Breast epithelium (tissue), 4 donors: ENCODE data around the gene GIPC3. TPM values are rescaled to one million over a fixed set of nuclear protein-coding genes. Genes with fewer than 3 reads are reported as not detected.

Experiments
- DNase-seq, 2 donors: peaks; one replicate each; pipeline ENCODE4 v3.0.0-alpha.2; 2019; ENCODE audit warnings: low spot score in 2 of 2
- H3K27ac ChIP-seq, 2 donors: fragments of 200-600 bp; sonication (generic) in 1 of 2; one replicate each; pipeline ENCODE4 v1.5.1; 2016 to 2019; ENCODE audit warnings: mild to moderate bottlenecking in 1 of 2
- H3K27me3 ChIP-seq, 2 donors: fragments of 200-600 bp; sonication (generic) in 1 of 2; one replicate each; pipeline versions ENCODE4 v1.5.1 to v1.6.0; 2017 to 2019; ENCODE audit warnings: control low read depth in 1 of 2, mild to moderate bottlenecking in 1 of 2
- H3K36me3 ChIP-seq: fragments of 200-600 bp; one replicate; pipeline ENCODE4 v1.5.1; 2019
- H3K4me1 ChIP-seq, 2 donors: fragments of 200-600 bp; sonication (generic); one replicate each; pipeline ENCODE4 v1.5.1; 2016 to 2019; ENCODE audit warnings: control low read depth in 1 of 2
- H3K4me3 ChIP-seq, 3 donors: fragments of 200-600 bp; sonication (generic); 1 replicate in 2 of 3; 2 replicates in 1 of 3; pipeline ENCODE4 v1.5.1; 2016 to 2019; ENCODE audit warnings: mild to moderate bottlenecking in 3 of 3, moderate library complexity in 2 of 3
- H3K9me3 ChIP-seq, 2 donors: fragments of 200-600 bp; sonication (generic) in 1 of 2; one replicate each; pipeline ENCODE4 v1.5.1; 2016 to 2019; ENCODE audit warnings: control low read depth in 1 of 2
- POLR2A ChIP-seq: fragments of 450-650 bp; IDR thresholded peaks from one replicate; pipeline ENCODE4 v1.6.1; 2016; ENCODE audit warnings: antibody characterized with exemption, mild to moderate bottlenecking, moderate library complexity
- POLR2AphosphoS5 ChIP-seq, 3 donors: sonication (generic); formaldehyde crosslinking; IDR thresholded peaks; one replicate each; pipeline ENCODE4 v1.6.1; 2017; ENCODE audit warnings: antibody characterized with exemption in 3 of 3
- intact Hi-C: fragments of 100-400 bp; cut with DNase I; formaldehyde crosslinking; loops from one replicate; pipeline ENCODE4 v1.15.1; 2023; ENCODE audit warnings: low total_unique reads
- total RNA-seq, 3 donors: library from RNA; depleted of rRNA; stranded (reverse); fragments of >200 nt; gene quantifications; one replicate each; pipeline ENCODE4 v1.1.0, GENCODE V29; 2016
- TF ChIP-seq, protein P1 (sequence below), 3 donors: fragments of 450-650 bp; IDR thresholded peaks; one replicate each; pipeline ENCODE4 v1.5.1; 2016 to 2017; ENCODE audit warnings: antibody characterized with exemption in 3 of 3, mild to moderate bottlenecking in 3 of 3, moderate library complexity in 3 of 3

Gene GIPC3
- total RNA-seq, 3 donors from 2014 or later: 0.29 to 0.66 (median 0.64) TPM

DNA sequence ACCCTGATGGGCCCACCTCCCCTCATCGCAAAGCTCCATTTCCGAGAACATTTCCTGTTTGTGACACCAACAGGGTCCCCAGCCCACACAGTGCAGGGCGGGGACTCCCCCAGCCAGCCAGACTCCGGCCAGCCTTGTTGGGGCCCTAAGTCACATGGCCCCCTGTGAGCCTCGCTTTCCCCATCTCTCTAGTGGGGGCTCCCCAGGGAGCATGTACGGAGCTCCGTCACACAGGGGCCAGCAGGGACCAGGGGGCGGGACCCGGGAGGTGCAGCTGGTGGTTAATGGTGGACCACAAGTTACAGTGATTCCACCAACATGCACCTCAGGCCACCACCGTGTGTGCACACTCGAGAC, 19.7 kb downstream of the GIPC3 start:
- Histone ChIP-seq H3K4me1 (peaks cover 0 to 7% of the 10 kb centered on the region in 2 donors), H3K27me3 (no peaks in the 10 kb centered on the region), H3K9me3 (no peaks in the 10 kb centered on the region), H3K27ac (no peak overlapping the region), H3K4me3 (peak overlapping the region in 1 of 3 donors; percentile 11), H3K36me3 (no peaks in the 10 kb centered on the region)
- intact Hi-C loops: no loop called here
- TF ChIP-seq POLR2A: no peak
- TF ChIP-seq, protein P1, sequence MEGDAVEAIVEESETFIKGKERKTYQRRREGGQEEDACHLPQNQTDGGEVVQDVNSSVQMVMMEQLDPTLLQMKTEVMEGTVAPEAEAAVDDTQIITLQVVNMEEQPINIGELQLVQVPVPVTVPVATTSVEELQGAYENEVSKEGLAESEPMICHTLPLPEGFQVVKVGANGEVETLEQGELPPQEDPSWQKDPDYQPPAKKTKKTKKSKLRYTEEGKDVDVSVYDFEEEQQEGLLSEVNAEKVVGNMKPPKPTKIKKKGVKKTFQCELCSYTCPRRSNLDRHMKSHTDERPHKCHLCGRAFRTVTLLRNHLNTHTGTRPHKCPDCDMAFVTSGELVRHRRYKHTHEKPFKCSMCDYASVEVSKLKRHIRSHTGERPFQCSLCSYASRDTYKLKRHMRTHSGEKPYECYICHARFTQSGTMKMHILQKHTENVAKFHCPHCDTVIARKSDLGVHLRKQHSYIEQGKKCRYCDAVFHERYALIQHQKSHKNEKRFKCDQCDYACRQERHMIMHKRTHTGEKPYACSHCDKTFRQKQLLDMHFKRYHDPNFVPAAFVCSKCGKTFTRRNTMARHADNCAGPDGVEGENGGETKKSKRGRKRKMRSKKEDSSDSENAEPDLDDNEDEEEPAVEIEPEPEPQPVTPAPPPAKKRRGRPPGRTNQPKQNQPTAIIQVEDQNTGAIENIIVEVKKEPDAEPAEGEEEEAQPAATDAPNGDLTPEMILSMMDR (IDR thresholded peaks at IDR 0.05): no peak
- no peak for TF ChIP-seq POLR2AphosphoS5 (IDR thresholded peaks at IDR 0.05)
- no peak for DNase-seq

GRCh38 chr19:3605361-3605760, 20.1 kb downstream of the GIPC3 start:
- Histone ChIP-seq H3K4me1 (peaks cover 0 to 7% of the 10 kb centered on the region in 2 donors), H3K27ac (no peak overlapping the region), H3K27me3 (no peaks in the 10 kb centered on the region), H3K9me3 (no peaks in the 10 kb centered on the region), H3K36me3 (no peaks in the 10 kb centered on the region), H3K4me3 (no peak overlapping the region)
- intact Hi-C loops: no loop called here
- TF ChIP-seq POLR2AphosphoS5 (IDR thresholded peaks at IDR 0.05) (no peak), POLR2A (no peak)
- TF ChIP-seq, protein P1 (IDR thresholded peaks at IDR 0.05): no peak
- no peak for DNase-seq

DNA sequence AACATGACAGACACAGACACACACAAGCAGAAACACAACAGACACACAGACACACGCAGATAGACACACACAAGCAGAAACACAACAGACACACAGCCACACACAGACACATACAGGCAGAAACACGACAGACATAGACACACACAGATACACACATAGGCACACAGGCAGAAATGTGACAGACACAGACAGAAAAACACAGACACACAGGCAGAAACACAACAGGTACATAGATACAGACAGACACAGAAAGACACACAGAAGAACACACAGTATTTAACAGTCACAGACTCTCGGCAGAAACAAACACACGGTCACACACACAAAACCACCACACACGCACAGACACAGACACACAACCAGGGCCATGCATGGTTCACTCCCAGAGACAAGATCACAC, 20.5 kb downstream of the GIPC3 start:
- H3K4me1 ChIP-seq: peaks cover 0 to 7% of the 10 kb centered on the region in 2 donors
- intact Hi-C loops: no loop called here
- no peak overlapping the region for H3K27ac ChIP-seq
- DNase-seq: no peak
- H3K27me3 ChIP-seq: no peaks in the 10 kb centered on the region
- no peak for TF ChIP-seq POLR2A
- H3K4me3 ChIP-seq: peak overlapping the region; percentile 47 to 76 (median 58)
- no peaks in the 10 kb centered on the region for H3K36me3 ChIP-seq
- H3K9me3 ChIP-seq: no peaks in the 10 kb centered on the region

- intact Hi-C loops: no loop called here
- H3K9me3 ChIP-seq: no peaks in the 10 kb centered on the region
- no peak for TF ChIP-seq POLR2AphosphoS5 (IDR thresholded peaks at IDR 0.05)
- TF ChIP-seq, protein P1 (IDR thresholded peaks at IDR 0.05): no peak
- TF ChIP-seq POLR2A: no peak
- no peaks in the 10 kb centered on the region for H3K27me3 ChIP-seq
- DNase-seq: peak; percentile 51 to 76
- H3K4me3 ChIP-seq: peak overlapping the region; percentile 47 to 76 (median 58)
- H3K27ac ChIP-seq: peak overlapping the region; percentile 60 to 73
- H3K36me3 ChIP-seq: no peaks in the 10 kb centered on the region
- peaks cover 0 to 7% of the 10 kb centered on the region in 2 donors for H3K4me1 ChIP-seq
These were observed 21.0 kb downstream of the GIPC3 start for GRCh38 chr19:3606174-3606689.

DNA sequence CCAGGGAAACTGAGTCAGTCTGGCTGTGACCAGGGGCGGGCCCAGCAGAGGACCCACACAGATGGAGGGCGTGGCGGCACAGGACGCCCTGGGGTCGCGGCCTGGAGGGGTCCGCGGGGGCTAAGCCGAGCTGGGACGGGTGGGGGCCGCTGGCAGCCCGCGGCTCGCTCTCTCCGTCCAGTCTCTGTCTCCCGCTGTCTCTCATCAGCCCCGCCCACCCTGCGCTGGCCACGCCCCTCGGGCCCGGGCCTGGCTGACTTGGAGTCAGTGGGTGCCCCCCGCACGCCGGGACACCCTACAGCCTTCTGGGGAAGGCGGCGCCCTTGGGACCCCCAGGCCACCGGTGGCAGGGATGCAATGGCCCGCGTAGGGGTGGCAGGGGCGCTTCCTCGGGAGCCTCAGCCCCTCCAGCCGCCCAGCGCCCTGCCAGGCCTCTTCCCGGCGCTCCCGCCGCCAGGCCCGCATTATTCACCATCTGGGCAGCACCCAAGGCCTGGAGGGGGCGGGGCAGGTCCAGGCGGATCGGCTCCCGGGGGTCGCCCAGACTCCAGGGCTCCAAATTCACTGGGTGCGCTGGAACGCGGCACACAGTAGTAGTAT, 21.5 kb downstream of the GIPC3 start, which contains the start of gene TBXA2R:
Gene TBXA2R (minus strand): TSS at position 186 of the 600 bp plus-strand sequence. CDS start 6,241 bp downstream, outside the sequence.
- H3K4me3 ChIP-seq: peak within 1 kb of the TSS; percentile 47 to 76 (median 58)
- H3K4me1 ChIP-seq: peaks cover 0 to 7% of the 10 kb centered on the region in 2 donors
- peak in 1 of 2 donors; percentile 54 for DNase-seq
- peak within 1 kb of the TSS; percentile 60 to 73 for H3K27ac ChIP-seq
- no peaks in the 10 kb centered on the region for H3K27me3 ChIP-seq
- TF ChIP-seq, protein P1 (IDR thresholded peaks at IDR 0.05): no peak
- peak in 1 of 3 donors; percentile 11 for TF ChIP-seq POLR2AphosphoS5 (IDR thresholded peaks at IDR 0.05)
- H3K36me3 ChIP-seq: no peaks in the 10 kb centered on the region
- intact Hi-C loops: no loop called here
- no peaks in the 10 kb centered on the region for H3K9me3 ChIP-seq
